Ascending aorta (tissue), 2 donors: ENCODE results near the gene AKAP6. TPM values are rescaled to one million over a fixed set of nuclear protein-coding genes. Genes with fewer than 3 reads are reported as not detected.
A peak's percentile ranks its signal among the peaks of the same experiment; 100 is the strongest.

Source experiments
- DNase-seq, 2 donors: peaks; one replicate each; pipeline ENCODE4 v3.0.0-alpha.2; 2019; ENCODE audit warnings: low spot score in 2 of 2
- H3K27ac ChIP-seq, 2 donors: fragments of 200-600 bp; sonication (generic); one replicate each; pipeline ENCODE4 v1.5.1; 2016 to 2017; ENCODE audit warnings: mild to moderate bottlenecking in 1 of 2
- H3K27me3 ChIP-seq: fragments of 200-600 bp; sonication (generic); one replicate; pipeline ENCODE4 v1.5.1; 2017
- H3K36me3 ChIP-seq, 2 donors: fragments of 200-600 bp; sonication (generic); one replicate each; pipeline ENCODE4 v1.5.1; 2016
- H3K4me1 ChIP-seq, 2 donors: fragments of 200-600 bp; sonication (generic); one replicate each; pipeline ENCODE4 v1.5.1; 2016 to 2017; ENCODE audit warnings: mild to moderate bottlenecking in 1 of 2
- H3K4me3 ChIP-seq, 2 donors: fragments of 200-600 bp; sonication (generic); one replicate each; pipeline ENCODE4 v1.5.1; 2016 to 2017; ENCODE audit warnings: mild to moderate bottlenecking in 1 of 2
- H3K9me3 ChIP-seq, 2 donors: fragments of 200-600 bp; sonication (generic); one replicate each; pipeline ENCODE4 v1.5.1; 2016
- CTCF ChIP-seq, 3 experiments: fragments of 200-600 bp in 2 of 3; fragments of 450-650 bp in 1 of 3; sonication (generic) in 2 of 3; IDR thresholded peaks; one replicate each; pipeline ENCODE4 v1.5.1; 2016 to 2019; ENCODE audit warnings: antibody characterized with exemption in 3 of 3, mild to moderate bottlenecking in 1 of 3, moderate library complexity in 1 of 3
- intact Hi-C: fragments of 100-400 bp; cut with DNase I; formaldehyde crosslinking; loops from one replicate; pipeline ENCODE4 v1.15.1; 2023
- total RNA-seq: library from RNA; depleted of rRNA; stranded (reverse); fragments of >200 nt; gene quantifications from one replicate; pipeline ENCODE4 v1.1.0, GENCODE V29; 2016

The AKAP6 gene
- total RNA-seq, 1 donor from 2014 or later = 21.1 TPM

- DNase-seq = no peak
- no peaks in the 10 kb centered on the region for H3K36me3 ChIP-seq
- H3K27me3 ChIP-seq = no peaks in the 10 kb centered on the region
- no peak overlapping the region for H3K4me3 ChIP-seq
- intact Hi-C loops = no loop called here
- no peak for TF ChIP-seq CTCF (IDR thresholded peaks at IDR 0.05)
- H3K4me1 ChIP-seq = no peaks in the 10 kb centered on the region
- H3K27ac ChIP-seq = no peak overlapping the region
- no peaks in the 10 kb centered on the region for H3K9me3 ChIP-seq
These were observed 25.6 kb downstream of the AKAP6 start for GRCh38 chr14:32354716-32355115.

GRCh38 chr14:32358781-32359180 is 29.7 kb downstream of the AKAP6 start:
- no peaks in the 10 kb centered on the region for H3K4me1 ChIP-seq
- no peaks in the 10 kb centered on the region for H3K9me3 ChIP-seq
- no peak for DNase-seq
- H3K27ac ChIP-seq = no peak overlapping the region
- no peak for TF ChIP-seq CTCF (IDR thresholded peaks at IDR 0.05)
- H3K36me3 ChIP-seq = no peaks in the 10 kb centered on the region
- intact Hi-C loops = no loop called here
- no peaks in the 10 kb centered on the region for H3K27me3 ChIP-seq
- no peak overlapping the region for H3K4me3 ChIP-seq

- Histone ChIP-seq H3K9me3 (no peaks in the 10 kb centered on the region), H3K27ac (no peak overlapping the region), H3K36me3 (no peaks in the 10 kb centered on the region), H3K4me3 (no peak overlapping the region), H3K27me3 (no peaks in the 10 kb centered on the region), H3K4me1 (peaks cover 0 to 5% of the 10 kb centered on the region in 2 donors)
- intact Hi-C loops = no loop called here
- no peak for TF ChIP-seq CTCF (IDR thresholded peaks at IDR 0.05)
- DNase-seq = no peak
These were observed 32.6 kb downstream of the AKAP6 start for GRCh38 chr14:32361674-32362073.

GRCh38 chr14:32363761-32364160 is 34.7 kb downstream of the AKAP6 start:
- TF ChIP-seq CTCF (IDR thresholded peaks at IDR 0.05) = no peak
- H3K4me1 ChIP-seq = peaks cover 0 to 18% of the 10 kb centered on the region in 2 donors
- H3K27ac ChIP-seq = no peak overlapping the region
- H3K9me3 ChIP-seq = no peaks in the 10 kb centered on the region
- no peak for DNase-seq
- no peaks in the 10 kb centered on the region for H3K36me3 ChIP-seq
- no peaks in the 10 kb centered on the region for H3K27me3 ChIP-seq
- intact Hi-C loops = no loop called here
- H3K4me3 ChIP-seq = no peak overlapping the region

GRCh38 chr14:32364941-32365340 is 35.8 kb downstream of the AKAP6 start:
- Histone ChIP-seq H3K4me1 (peaks cover 0 to 18% of the 10 kb centered on the region in 2 donors), H3K9me3 (no peaks in the 10 kb centered on the region), H3K27me3 (no peaks in the 10 kb centered on the region), H3K27ac (no peak overlapping the region), H3K4me3 (no peak overlapping the region), H3K36me3 (no peaks in the 10 kb centered on the region)
- DNase-seq = no peak
- TF ChIP-seq CTCF (IDR thresholded peaks at IDR 0.05) = no peak
- intact Hi-C loops = no loop called here

- Histone ChIP-seq H3K27me3 (no peaks in the 10 kb centered on the region), H3K4me1 (peaks cover 0 to 18% of the 10 kb centered on the region in 2 donors), H3K36me3 (no peaks in the 10 kb centered on the region), H3K4me3 (no peak overlapping the region), H3K27ac (peak overlapping the region; percentile 11 to 30), H3K9me3 (no peaks in the 10 kb centered on the region)
- intact Hi-C loops = no loop called here
- DNase-seq = no peak
- no peak for TF ChIP-seq CTCF (IDR thresholded peaks at IDR 0.05)
These were observed 37.3 kb downstream of the AKAP6 start for GRCh38 chr14:32366256-32366879.
